ENCODE measurements around the gene PRKCE.
A peak's percentile ranks its signal among the peaks of the same experiment; 100 is the strongest.

Gene PRKCE

GRCh38 chr2:45759310-45759851 lies 107.9 kb downstream of the PRKCE start:
- DNase-seq = no peak

- DNase-seq = no peak
Measured at GRCh38 chr2:45761635-45762034, 110.2 kb downstream of the PRKCE start.

GRCh38 chr2:45763255-45763654 lies 111.8 kb downstream of the PRKCE start:
- no peak for DNase-seq

GRCh38 chr2:45763797-45764196 lies 112.3 kb downstream of the PRKCE start:
- no peak for DNase-seq

- DNase-seq = no peak
Measured at GRCh38 chr2:45765007-45765727, 113.7 kb downstream of the PRKCE start.

- DNase-seq = no peak
Measured at GRCh38 chr2:45765728-45766254, 114.3 kb downstream of the PRKCE start.

- DNase-seq = no peak
Measured at GRCh38 chr2:45768208-45768607, 116.7 kb downstream of the PRKCE start.

- no peak for DNase-seq
Measured at GRCh38 chr2:45769056-45769455, 117.6 kb downstream of the PRKCE start.

GRCh38 chr2:45769854-45770576 lies 118.5 kb downstream of the PRKCE start:
- DNase-seq = no peak

- no peak for DNase-seq
Measured at GRCh38 chr2:45770811-45771210, 119.3 kb downstream of the PRKCE start.

GRCh38 chr2:45771261-45771660 lies 119.8 kb downstream of the PRKCE start:
- DNase-seq = no peak

GRCh38 chr2:45772038-45772437 lies 120.6 kb downstream of the PRKCE start:
- DNase-seq = no peak

- DNase-seq = no peak
Measured at GRCh38 chr2:45773909-45774308, 122.4 kb downstream of the PRKCE start.

GRCh38 chr2:45774688-45775244 lies 123.3 kb downstream of the PRKCE start:
- DNase-seq = no peak

- DNase-seq = no peak
Measured at GRCh38 chr2:45776160-45776955, 124.9 kb downstream of the PRKCE start.

GRCh38 chr2:45777996-45778719 lies 126.7 kb downstream of the PRKCE start:
- DNase-seq = no peak

GRCh38 chr2:45778720-45779171 lies 127.3 kb downstream of the PRKCE start:
- DNase-seq = peak in 1 of 2 experiments; percentile 21

- no peak for DNase-seq
Measured at GRCh38 chr2:45780541-45781463, 129.3 kb downstream of the PRKCE start.

GRCh38 chr2:45781464-45781811 lies 130.0 kb downstream of the PRKCE start:
- DNase-seq = no peak

GRCh38 chr2:45782436-45782835 lies 131.0 kb downstream of the PRKCE start:
- no peak for DNase-seq

GRCh38 chr2:45782986-45783385 lies 131.5 kb downstream of the PRKCE start:
- no peak for DNase-seq

Measured in NCI-H1930 (cell line).